ENCODE measurements around the gene CTAG1B. TPM values are rescaled to one million over a fixed set of nuclear protein-coding genes. Genes with fewer than 3 reads are reported as not detected.

The CTAG1B gene
- total RNA-seq, 6 experiments from 2014 or later = not detected

GRCh38 chrX:154603438-154604430, 15.3 kb downstream of the CTAG1B start:
- H3K36me3 Mint-ChIP-seq (ENCODE audit: low read depth) = 0 out of 2 replicates have a peak, but pooled peaks cover 4% of the 10 kb centered on the region
- no peak overlapping the region for H3K4me3 Mint-ChIP-seq
- peaks cover 37% of the 10 kb centered on the region for H3K4me1 Mint-ChIP-seq (ENCODE audit: low read depth)
- H3K9me3 Mint-ChIP-seq = no peaks in the 10 kb centered on the region
- peaks cover 12% of the 10 kb centered on the region for H3K27me3 Mint-ChIP-seq (ENCODE audit: insufficient read depth)
- DNase-seq = peak; percentile 48
- no peak overlapping the region for H3K27ac Mint-ChIP-seq
- no peak for TF ChIP-seq CTCF (IDR thresholded peaks at IDR 0.05)

- Mint-ChIP-seq H3K27ac (no peak overlapping the region), H3K4me1 (ENCODE audit: low read depth) (peaks cover 37% of the 10 kb centered on the region), H3K4me3 (no peak overlapping the region), H3K9me3 (no peaks in the 10 kb centered on the region), H3K36me3 (ENCODE audit: low read depth) (0 out of 2 replicates have a peak, but pooled peaks cover 4% of the 10 kb centered on the region), H3K27me3 (ENCODE audit: insufficient read depth) (peaks cover 10% of the 10 kb centered on the region)
- DNase-seq = no peak
- no peak for TF ChIP-seq CTCF (IDR thresholded peaks at IDR 0.05)
Measured at GRCh38 chrX:154602766-154603437, 16.2 kb downstream of the CTAG1B start.

- H3K4me1 Mint-ChIP-seq (ENCODE audit: low read depth) = peaks cover 37% of the 10 kb centered on the region
- H3K4me3 Mint-ChIP-seq = no peak overlapping the region
- H3K27me3 Mint-ChIP-seq (ENCODE audit: insufficient read depth) = peaks cover 10% of the 10 kb centered on the region
- DNase-seq = no peak
- no peak overlapping the region for H3K27ac Mint-ChIP-seq
- TF ChIP-seq CTCF (IDR thresholded peaks at IDR 0.05) = no peak
- H3K9me3 Mint-ChIP-seq = no peaks in the 10 kb centered on the region
- H3K36me3 Mint-ChIP-seq (ENCODE audit: low read depth) = 0 out of 2 replicates have a peak, but pooled peaks cover 4% of the 10 kb centered on the region
Measured at GRCh38 chrX:154602226-154602625, 16.9 kb downstream of the CTAG1B start.

- DNase-seq = peak; percentile 16
Measured at GRCh38 chrX:154600759-154601374, 18.2 kb downstream of the CTAG1B start.

More at GRCh38 chrX:154600759-154601374, 18.2 kb downstream of the CTAG1B start:
- peak overlapping the region; percentile 48 for H3K27ac Mint-ChIP-seq
- H3K9me3 Mint-ChIP-seq = no peaks in the 10 kb centered on the region
- no peak for TF ChIP-seq CTCF (IDR thresholded peaks at IDR 0.05)
- no peaks in the 10 kb centered on the region for H3K36me3 Mint-ChIP-seq (ENCODE audit: low read depth)
- peaks cover 4% of the 10 kb centered on the region for H3K27me3 Mint-ChIP-seq (ENCODE audit: insufficient read depth)
- H3K4me3 Mint-ChIP-seq = no peak overlapping the region
- H3K4me1 Mint-ChIP-seq (ENCODE audit: low read depth) = peaks cover 42% of the 10 kb centered on the region

All from HFFc6 (cell line).